ENCODE measurements around the gene RGS14.

The RGS14 gene

DNA sequence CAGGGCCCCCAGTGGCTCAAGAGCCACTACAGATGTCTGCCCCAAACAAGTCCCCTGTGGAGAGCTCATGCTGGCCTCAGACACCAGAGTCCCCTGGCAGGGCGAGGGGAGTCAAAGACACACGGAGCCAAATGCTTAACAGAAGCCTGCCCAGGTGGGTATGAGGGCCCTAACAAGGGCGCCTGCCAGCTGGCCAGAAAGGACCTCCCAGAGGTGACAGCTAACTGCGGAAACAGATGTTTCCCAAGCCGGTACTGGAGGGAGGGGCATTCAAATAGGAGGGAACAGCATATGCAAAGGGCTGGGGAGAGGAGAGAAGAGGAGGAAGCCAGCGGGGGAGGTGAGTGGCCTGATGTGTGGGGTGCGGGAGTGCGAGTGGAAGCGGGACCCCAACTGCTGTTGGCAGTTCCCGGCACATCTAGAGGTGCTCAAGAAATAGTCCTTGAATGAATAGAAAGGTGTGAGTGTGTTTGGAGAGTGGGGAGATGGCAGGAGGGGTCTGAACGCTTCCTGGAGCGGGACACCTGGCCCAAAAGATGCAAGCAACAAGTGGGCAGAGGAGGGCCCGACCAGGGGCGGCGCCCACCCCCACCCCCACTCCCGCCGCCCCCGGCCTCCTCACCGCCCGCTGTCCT, 46.9 kb upstream of the RGS14 start:
- TF ChIP-seq, protein P1, sequence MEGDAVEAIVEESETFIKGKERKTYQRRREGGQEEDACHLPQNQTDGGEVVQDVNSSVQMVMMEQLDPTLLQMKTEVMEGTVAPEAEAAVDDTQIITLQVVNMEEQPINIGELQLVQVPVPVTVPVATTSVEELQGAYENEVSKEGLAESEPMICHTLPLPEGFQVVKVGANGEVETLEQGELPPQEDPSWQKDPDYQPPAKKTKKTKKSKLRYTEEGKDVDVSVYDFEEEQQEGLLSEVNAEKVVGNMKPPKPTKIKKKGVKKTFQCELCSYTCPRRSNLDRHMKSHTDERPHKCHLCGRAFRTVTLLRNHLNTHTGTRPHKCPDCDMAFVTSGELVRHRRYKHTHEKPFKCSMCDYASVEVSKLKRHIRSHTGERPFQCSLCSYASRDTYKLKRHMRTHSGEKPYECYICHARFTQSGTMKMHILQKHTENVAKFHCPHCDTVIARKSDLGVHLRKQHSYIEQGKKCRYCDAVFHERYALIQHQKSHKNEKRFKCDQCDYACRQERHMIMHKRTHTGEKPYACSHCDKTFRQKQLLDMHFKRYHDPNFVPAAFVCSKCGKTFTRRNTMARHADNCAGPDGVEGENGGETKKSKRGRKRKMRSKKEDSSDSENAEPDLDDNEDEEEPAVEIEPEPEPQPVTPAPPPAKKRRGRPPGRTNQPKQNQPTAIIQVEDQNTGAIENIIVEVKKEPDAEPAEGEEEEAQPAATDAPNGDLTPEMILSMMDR (IDR thresholded peaks at IDR 0.05; ENCODE audit: low read depth, low read length, missing control alignments): no peak
- Histone ChIP-seq H3K36me3 (replicated peaks) (peaks cover 13% of the 10 kb centered on the region), H3K4me3 (ENCODE audit: low read depth, low read length) (peak overlapping the region; percentile 65), H3K27ac (no peak overlapping the region), H3K27me3 (replicated peaks) (no peaks in the 10 kb centered on the region)
- in situ Hi-C loops (cut with HindIII; ENCODE audit: low pct_ligation_motif_present, low sequenced_read_pairs): loop anchor here (25.0 kb wide), 1 partner anchor 126 kb away; the partner anchor contains the start of genes GRK6 and PRR7
- no peak for DNase-seq

DNA sequence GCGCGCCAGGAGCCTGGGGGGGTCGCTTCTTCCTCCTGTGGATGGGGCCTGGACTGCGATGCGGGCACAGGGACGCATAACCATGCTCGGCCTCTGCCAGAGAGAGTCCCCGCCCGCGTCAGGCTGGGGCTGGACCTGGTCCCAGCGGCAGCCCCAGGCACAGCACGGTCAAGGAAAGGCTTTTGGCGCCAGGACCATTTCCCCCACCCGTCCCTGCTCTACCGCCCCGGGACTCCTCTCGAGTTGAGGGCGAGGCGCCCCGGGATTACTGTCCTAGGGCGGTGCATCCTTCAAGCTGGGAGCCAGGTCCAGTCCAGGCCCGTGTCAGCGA, 46.4 kb upstream of the RGS14 start:
- no peak for DNase-seq
- TF ChIP-seq, protein P1 (IDR thresholded peaks at IDR 0.05; ENCODE audit: low read depth, low read length, missing control alignments): peak; percentile 16
- Histone ChIP-seq H3K27me3 (replicated peaks) (no peaks in the 10 kb centered on the region), H3K27ac (no peak overlapping the region), H3K4me3 (ENCODE audit: low read depth, low read length) (peak overlapping the region; percentile 65), H3K36me3 (replicated peaks) (peaks cover 8% of the 10 kb centered on the region)
- in situ Hi-C loops (cut with HindIII; ENCODE audit: low pct_ligation_motif_present, low sequenced_read_pairs): loop anchor here (25.0 kb wide), 1 partner anchor 126 kb away; the partner anchor contains the start of genes GRK6 and PRR7

DNA sequence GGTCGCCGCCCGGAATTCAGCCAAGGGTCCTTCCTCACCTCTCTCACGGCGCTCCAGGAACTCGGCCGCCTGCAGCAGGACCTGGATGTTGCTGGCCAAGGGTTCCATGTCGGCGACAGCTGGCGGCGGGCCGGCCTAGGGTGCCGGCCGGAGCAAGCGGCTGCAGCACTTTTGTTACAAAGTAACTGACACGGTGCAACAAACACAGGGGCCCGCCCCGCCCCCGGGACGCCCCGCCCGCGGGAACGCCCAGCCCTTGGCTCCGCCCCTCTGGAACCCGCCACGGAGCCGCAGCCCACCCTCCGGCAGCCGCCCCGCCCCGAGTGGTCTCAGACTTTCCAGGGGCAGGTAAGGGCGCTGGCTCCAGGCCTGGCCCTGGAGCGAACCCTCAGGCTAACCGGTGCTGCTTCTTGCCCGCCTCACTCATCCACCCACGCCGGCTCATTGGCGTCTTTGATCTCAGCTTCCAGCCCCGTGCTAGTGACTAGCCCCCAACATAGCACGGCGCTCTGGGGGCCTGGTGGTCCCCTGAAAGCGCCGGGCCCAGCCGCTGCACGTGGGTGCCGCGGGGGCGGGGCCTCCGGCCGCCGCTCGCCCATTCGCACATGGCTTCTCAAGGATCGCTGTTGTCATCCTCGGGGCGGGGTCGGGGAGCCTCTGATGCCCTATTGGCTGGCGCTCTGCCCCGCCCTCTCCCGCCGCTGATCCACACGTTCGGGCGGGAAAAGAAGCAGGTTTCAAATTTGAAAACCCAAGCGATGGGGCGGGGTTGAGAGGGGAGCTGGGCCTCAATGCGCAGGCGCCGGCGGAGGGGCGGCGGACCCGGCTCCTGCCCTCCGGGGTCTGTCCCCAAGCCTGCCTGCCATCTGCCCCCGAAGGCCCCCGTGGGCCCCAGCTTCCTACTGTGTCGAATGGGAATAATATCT, 45.7 kb upstream of the RGS14 start, which contains the start of gene MXD3:
Gene MXD3 (minus strand): TSS at position 176 of the 926 bp plus-strand sequence. CDS start 68 bp downstream, at position 108.
- Histone ChIP-seq H3K27ac (peak within 1 kb of the TSS; percentile 68), H3K4me3 (ENCODE audit: low read depth, low read length) (peak within 1 kb of the TSS; percentile 65), H3K36me3 (replicated peaks) (peaks cover 4% of the 10 kb centered on the region), H3K27me3 (replicated peaks) (no peaks in the 10 kb centered on the region)
- TF ChIP-seq, protein P1 (IDR thresholded peaks at IDR 0.05; ENCODE audit: low read depth, low read length, missing control alignments): no peak
- in situ Hi-C loops (cut with HindIII; ENCODE audit: low pct_ligation_motif_present, low sequenced_read_pairs): loop anchor here (25.0 kb wide), 1 partner anchor 125 kb away; the partner anchor contains the start of genes GRK6 and PRR7
- peak; percentile 96 for DNase-seq

DNA sequence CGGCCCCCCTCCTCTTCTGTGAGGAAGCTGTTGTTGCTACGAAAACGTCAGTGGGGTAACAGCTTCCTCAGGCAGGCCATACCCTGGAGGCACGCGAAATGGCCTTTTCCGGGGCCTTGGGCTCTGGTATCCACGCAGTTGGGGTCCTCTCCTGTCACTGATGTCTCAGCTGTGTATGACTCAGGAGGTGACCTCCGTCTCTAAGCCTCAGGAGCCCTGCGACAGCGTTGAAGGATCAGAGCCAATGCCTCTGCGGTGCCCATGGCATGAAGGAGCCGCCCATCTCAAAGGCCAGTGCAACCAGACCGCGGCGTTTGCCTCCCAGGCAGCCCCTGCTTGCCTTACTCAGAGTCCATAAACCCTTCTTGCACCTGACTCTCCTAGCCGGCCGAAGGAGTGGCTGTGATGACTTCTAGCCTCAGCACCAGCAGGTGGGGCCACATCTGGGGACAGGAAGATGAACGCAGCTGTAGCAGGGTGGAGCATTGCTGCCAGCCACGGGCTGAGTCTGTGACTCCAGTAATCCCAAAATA, 45.0 kb upstream of the RGS14 start:
- DNase-seq: no peak
- TF ChIP-seq, protein P1 (IDR thresholded peaks at IDR 0.05; ENCODE audit: low read depth, low read length, missing control alignments): no peak
- H3K27ac ChIP-seq: no peak overlapping the region
- no peaks in the 10 kb centered on the region for H3K36me3 ChIP-seq (replicated peaks)
- H3K27me3 ChIP-seq (replicated peaks): no peaks in the 10 kb centered on the region
- in situ Hi-C loops (cut with HindIII; ENCODE audit: low pct_ligation_motif_present, low sequenced_read_pairs): loop anchor here (25.0 kb wide), 1 partner anchor 125 kb away; the partner anchor contains the start of genes GRK6 and PRR7
- H3K4me3 ChIP-seq (ENCODE audit: low read depth, low read length): peak overlapping the region; percentile 47

GRCh38 chr5:177313561-177314259, 44.0 kb upstream of the RGS14 start:
- no peaks in the 10 kb centered on the region for H3K36me3 ChIP-seq (replicated peaks)
- in situ Hi-C loops (cut with HindIII; ENCODE audit: low pct_ligation_motif_present, low sequenced_read_pairs): loop anchor here (25.0 kb wide), 1 partner anchor 124 kb away; the partner anchor contains the start of genes GRK6 and PRR7
- no peak for DNase-seq
- no peak overlapping the region for H3K4me3 ChIP-seq (ENCODE audit: low read depth, low read length)
- H3K27ac ChIP-seq: no peak overlapping the region
- no peaks in the 10 kb centered on the region for H3K27me3 ChIP-seq (replicated peaks)
- TF ChIP-seq, protein P1 (IDR thresholded peaks at IDR 0.05; ENCODE audit: low read depth, low read length, missing control alignments): no peak

All from brain microvascular endothelial cell (primary cell).